Measurements from ENCODE around the gene METTL23. TPM values are rescaled to one million over a fixed set of nuclear protein-coding genes. Genes with fewer than 3 reads are reported as not detected.

METTL23 gene
- total RNA-seq, 1 experiment from 2014 or later: 58.7 TPM

DNA sequence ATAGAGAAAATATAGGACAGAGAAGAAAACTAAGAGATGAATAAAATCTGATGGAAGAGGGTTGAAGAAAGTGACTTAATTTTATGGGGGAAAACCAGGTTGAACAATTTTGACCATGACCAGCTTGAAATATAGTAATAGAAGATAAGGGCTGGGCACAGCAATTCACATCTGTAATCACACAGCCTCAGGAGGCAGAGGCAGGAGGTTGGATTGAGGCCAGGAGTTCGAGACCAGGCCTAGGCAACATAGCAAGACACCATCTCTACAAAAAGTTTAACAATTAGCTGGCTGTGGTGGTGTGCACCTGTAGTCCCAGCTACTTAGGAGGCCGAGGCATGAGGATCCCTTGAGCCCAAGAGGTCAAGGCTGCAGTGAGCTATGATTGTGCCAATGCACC, 24.6 kb upstream of the METTL23 start:
- Histone ChIP-seq H3K27ac (ENCODE audit: low read length) (no peak overlapping the region), H3K9me3 (ENCODE audit: low read length) (no peaks in the 10 kb centered on the region), H3K4me3 (ENCODE audit: low read length) (no peak overlapping the region), H3F3A (ENCODE audit: low read length, unreplicated experiment) (no peaks in the 10 kb centered on the region), H3K79me2 (ENCODE audit: low read length) (peaks cover 12% of the 10 kb centered on the region; the same call in 1 of the 2 replicates), H3K4me1 (ENCODE audit: insufficient read depth, low read length) (peaks cover 3% of the 10 kb centered on the region), H3K27me3 (ENCODE audit: low read length) (no peaks in the 10 kb centered on the region), H2AFZ (ENCODE audit: low read length) (no peak overlapping the region), H3K36me3 (ENCODE audit: low read depth, low read length) (no peaks in the 10 kb centered on the region), H3K9ac (ENCODE audit: low read length) (no peak overlapping the region), H4K20me1 (ENCODE audit: low read length) (no peaks in the 10 kb centered on the region), H3K9me2 (replicated peaks; ENCODE audit: low read length) (no peaks in the 10 kb centered on the region), H3K4me2 (ENCODE audit: low read length) (no peak overlapping the region)
- CTCF ChIA-PET: interaction anchor here (0.9 kb wide), 1 partner anchor 21 kb away, joined by 3 read pairs; no protein-coding TSS in a partner anchor
- ATAC-seq (no peak), DNase-seq (no peak)
- intact Hi-C loops (cut with micrococcal nuclease): no loop called here
- BruUV-seq (replicated peaks): no TSS peak
- POLR2A ChIA-PET (ENCODE audit: unreplicated experiment): interaction anchor here (0.6 kb wide), 1 partner anchor 526 kb away, joined by 5 read pairs; no protein-coding TSS in a partner anchor
- TF ChIP-seq EZH2phosphoT487 (IDR thresholded peaks at IDR 0.05; ENCODE audit: borderline replicate concordance, low read length) (no peak), EZH2 (IDR thresholded peaks at IDR 0.05; ENCODE audit: low read length, unreplicated experiment) (no peak)
- TF ChIP-seq, protein P1, sequence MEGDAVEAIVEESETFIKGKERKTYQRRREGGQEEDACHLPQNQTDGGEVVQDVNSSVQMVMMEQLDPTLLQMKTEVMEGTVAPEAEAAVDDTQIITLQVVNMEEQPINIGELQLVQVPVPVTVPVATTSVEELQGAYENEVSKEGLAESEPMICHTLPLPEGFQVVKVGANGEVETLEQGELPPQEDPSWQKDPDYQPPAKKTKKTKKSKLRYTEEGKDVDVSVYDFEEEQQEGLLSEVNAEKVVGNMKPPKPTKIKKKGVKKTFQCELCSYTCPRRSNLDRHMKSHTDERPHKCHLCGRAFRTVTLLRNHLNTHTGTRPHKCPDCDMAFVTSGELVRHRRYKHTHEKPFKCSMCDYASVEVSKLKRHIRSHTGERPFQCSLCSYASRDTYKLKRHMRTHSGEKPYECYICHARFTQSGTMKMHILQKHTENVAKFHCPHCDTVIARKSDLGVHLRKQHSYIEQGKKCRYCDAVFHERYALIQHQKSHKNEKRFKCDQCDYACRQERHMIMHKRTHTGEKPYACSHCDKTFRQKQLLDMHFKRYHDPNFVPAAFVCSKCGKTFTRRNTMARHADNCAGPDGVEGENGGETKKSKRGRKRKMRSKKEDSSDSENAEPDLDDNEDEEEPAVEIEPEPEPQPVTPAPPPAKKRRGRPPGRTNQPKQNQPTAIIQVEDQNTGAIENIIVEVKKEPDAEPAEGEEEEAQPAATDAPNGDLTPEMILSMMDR (conservative IDR thresholded peaks at IDR 0.05; ENCODE audit: low read depth, low read length): no peak

DNA sequence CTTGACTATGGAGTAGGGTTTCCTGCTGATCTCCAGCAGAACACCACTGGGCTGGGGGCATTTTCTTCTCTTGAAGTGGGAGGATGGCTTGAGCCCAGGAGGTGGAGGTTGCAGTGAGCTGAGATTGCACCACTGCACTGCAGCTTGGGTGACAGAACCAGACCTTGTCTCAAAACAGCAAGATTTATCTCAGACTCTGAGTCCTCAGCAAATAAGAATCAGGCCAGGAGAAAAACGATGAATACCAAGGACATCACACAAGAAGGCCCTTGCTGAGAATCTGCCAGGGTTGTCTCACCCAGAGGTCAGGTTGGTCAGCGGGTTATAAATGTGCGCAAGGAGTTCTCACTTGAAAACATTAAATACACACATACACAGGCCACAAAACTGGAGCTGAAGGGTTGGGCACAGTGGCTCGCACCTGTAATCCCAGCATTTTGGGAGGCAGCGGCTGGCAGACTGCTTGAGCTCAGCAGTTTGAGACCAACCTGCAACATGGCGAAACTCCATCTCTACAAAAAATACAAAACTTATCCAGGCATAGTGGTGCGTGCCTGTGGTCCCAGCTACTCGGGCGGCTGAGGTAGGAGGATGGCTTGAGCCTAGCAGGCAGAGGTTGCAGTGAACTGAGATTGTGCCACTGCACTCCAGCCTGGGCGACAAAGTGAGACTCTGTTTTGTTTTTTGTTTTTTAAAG, 23.6 kb upstream of the METTL23 start:
- intact Hi-C loops (cut with micrococcal nuclease): no loop called here
- no peak overlapping the region for H3K4me3 ChIP-seq (ENCODE audit: low read length)
- no peaks in the 10 kb centered on the region for H3K4me1 ChIP-seq (ENCODE audit: insufficient read depth, low read length)
- no TSS peak for BruUV-seq (replicated peaks)
- H3K9me2 ChIP-seq (replicated peaks; ENCODE audit: low read length): no peaks in the 10 kb centered on the region
- H3K79me2 ChIP-seq (ENCODE audit: low read length): peaks cover 20% of the 10 kb centered on the region
- CTCF ChIA-PET: no interaction called here
- no peak overlapping the region for H3K9ac ChIP-seq (ENCODE audit: low read length)
- DNase-seq: no peak
- ATAC-seq: no peak
- no peaks in the 10 kb centered on the region for H3K27me3 ChIP-seq (ENCODE audit: low read length)
- H3K4me2 ChIP-seq (ENCODE audit: low read length): no peak overlapping the region
- POLR2A ChIA-PET (ENCODE audit: unreplicated experiment): no interaction called here
- no peaks in the 10 kb centered on the region for H3K36me3 ChIP-seq (ENCODE audit: low read depth, low read length)
- no peaks in the 10 kb centered on the region for H3K9me3 ChIP-seq (ENCODE audit: low read length)
- TF ChIP-seq EZH2phosphoT487 (IDR thresholded peaks at IDR 0.05; ENCODE audit: borderline replicate concordance, low read length) (no peak), EZH2 (IDR thresholded peaks at IDR 0.05; ENCODE audit: low read length, unreplicated experiment) (no peak)
- TF ChIP-seq, protein P1 (conservative IDR thresholded peaks at IDR 0.05; ENCODE audit: low read depth, low read length): no peak
- H2AFZ ChIP-seq (ENCODE audit: low read length): no peak overlapping the region
- no peak overlapping the region for H3K27ac ChIP-seq (ENCODE audit: low read length)
- H4K20me1 ChIP-seq (ENCODE audit: low read length): no peaks in the 10 kb centered on the region
- H3F3A ChIP-seq (ENCODE audit: low read length, unreplicated experiment): no peaks in the 10 kb centered on the region

DNA sequence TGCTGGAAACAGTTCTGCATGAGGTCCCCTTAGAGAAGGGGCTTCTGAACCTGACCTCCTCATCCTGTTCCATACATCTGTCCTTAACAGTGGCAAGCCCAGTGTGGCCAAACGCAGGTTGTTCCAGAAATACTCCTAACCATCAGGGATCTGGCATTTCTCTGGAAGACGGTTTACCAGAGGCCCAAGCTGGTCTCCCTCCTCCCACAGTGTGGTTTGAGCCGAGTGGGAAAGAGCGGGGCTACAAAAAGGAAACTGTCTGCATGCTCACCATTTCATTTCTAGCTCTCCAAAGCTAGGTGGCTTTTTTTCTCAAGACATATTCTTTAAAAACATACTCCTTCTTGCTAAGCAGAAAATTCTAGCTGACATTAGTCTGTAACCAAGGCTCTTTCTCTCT, 21.8 kb upstream of the METTL23 start:
- Histone ChIP-seq H4K20me1 (ENCODE audit: low read length) (no peaks in the 10 kb centered on the region), H3F3A (ENCODE audit: low read length, unreplicated experiment) (no peaks in the 10 kb centered on the region), H3K36me3 (ENCODE audit: low read depth, low read length) (no peaks in the 10 kb centered on the region), H3K9me2 (replicated peaks; ENCODE audit: low read length) (no peaks in the 10 kb centered on the region), H3K27ac (ENCODE audit: low read length) (no peak overlapping the region), H3K4me3 (ENCODE audit: low read length) (no peak overlapping the region), H3K4me1 (ENCODE audit: insufficient read depth, low read length) (peaks cover 12% of the 10 kb centered on the region), H3K79me2 (ENCODE audit: low read length) (peaks cover 36% of the 10 kb centered on the region), H2AFZ (ENCODE audit: low read length) (no peak overlapping the region), H3K27me3 (ENCODE audit: low read length) (no peaks in the 10 kb centered on the region), H3K9ac (ENCODE audit: low read length) (no peak overlapping the region), H3K4me2 (ENCODE audit: low read length) (no peak overlapping the region), H3K9me3 (ENCODE audit: low read length) (no peaks in the 10 kb centered on the region)
- ChIA-PET POLR2A (ENCODE audit: unreplicated experiment) (no interaction called here), CTCF (no interaction called here)
- BruUV-seq (replicated peaks): no TSS peak
- no peak for DNase-seq
- intact Hi-C loops (cut with micrococcal nuclease): no loop called here
- TF ChIP-seq EZH2phosphoT487 (IDR thresholded peaks at IDR 0.05; ENCODE audit: borderline replicate concordance, low read length) (no peak), EZH2 (IDR thresholded peaks at IDR 0.05; ENCODE audit: low read length, unreplicated experiment) (no peak)
- TF ChIP-seq, protein P1 (conservative IDR thresholded peaks at IDR 0.05; ENCODE audit: low read depth, low read length): no peak
- no peak for ATAC-seq
